Activated naive CD4-positive, alpha-beta T cell treated with anti-CD3 and anti-CD28 coated beads, Interleukin-2, amount 50 U/mL, for 16 hours (primary cell): ENCODE measurements around the gene BTBD9.

Experiments
- DNase-seq: peaks from one replicate; pipeline ENCODE4 v3.0.0-alpha.2; 2020

The BTBD9 gene

DNA sequence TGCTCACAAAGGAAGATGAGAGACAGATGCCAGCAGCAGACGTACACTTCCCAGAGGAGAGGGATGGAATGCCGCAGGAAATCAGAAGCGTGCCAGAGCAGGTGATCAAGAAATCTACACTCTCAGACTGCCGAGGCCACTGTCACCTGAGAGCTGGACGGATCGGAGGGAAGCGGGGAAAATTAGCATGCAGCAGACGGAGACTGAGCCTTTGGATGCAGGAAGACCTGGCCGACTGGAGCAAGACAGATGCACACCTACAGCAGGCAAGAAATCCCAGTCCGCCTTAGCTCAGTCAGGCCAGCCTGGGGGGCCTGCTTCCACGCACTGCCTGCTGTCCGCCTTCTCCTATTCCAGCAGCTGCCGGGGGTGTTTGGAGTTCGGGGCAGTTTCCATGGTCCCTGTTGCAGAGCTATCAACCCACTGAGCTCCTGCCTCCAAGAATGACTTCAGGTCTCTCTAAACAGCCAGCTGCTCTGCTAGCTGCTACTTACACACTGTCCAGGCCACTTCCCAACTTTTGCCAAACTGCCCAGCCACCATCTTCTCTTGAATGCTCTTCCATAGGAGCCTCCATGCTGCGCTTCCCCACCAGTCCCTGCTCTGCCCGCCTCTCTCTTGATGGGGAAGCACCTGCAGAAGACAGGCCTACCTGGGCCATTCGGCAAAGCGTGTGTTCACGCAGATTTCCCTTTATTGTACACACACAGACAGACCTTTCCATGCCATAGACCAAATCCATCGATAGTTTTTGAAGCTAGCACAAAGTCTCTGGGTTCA lies 451.7 kb downstream of the BTBD9 start:
- no peak for DNase-seq

DNA sequence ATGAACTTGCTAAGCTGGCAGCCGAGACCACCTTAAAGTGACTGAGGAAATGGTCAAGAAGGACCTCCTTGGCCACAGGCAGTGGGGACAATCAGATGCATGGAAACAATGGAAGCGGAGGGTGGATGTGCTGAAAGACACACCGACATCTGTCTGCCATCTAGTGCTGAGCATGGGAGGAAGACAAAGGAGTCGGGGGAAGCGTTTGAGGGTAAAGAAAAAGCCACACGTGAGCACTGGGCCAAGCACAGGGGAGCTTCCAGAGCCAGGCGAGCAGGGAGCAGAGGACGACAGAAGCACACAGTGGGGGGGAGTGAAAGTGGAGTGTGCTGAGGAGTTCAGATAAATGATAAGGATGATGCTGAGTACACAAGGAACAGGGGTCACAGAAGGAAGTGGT lies 452.4 kb downstream of the BTBD9 start:
- no peak for DNase-seq

GRCh38 chr6:38185752-38186151 lies 454.0 kb downstream of the BTBD9 start:
- no peak for DNase-seq

DNA sequence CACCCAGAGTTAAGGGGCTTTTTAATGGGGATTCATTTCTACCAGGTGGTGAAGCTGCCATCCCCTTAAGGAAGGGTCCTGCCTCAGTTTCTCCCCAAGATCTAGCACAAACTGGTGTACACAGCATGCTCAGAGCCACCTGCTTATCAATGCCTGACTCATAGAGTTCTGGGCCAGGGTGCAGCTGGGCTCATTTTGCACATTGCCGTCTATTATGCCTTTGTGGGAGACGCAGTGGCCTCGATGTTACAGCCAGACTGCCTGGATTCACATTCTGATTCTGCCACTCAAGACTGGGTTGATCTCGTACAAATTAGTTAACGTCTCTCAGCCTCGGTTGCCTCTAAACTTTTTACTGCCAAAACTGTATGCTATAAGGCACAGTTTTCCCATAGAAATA lies 454.5 kb downstream of the BTBD9 start:
- DNase-seq: no peak

DNA sequence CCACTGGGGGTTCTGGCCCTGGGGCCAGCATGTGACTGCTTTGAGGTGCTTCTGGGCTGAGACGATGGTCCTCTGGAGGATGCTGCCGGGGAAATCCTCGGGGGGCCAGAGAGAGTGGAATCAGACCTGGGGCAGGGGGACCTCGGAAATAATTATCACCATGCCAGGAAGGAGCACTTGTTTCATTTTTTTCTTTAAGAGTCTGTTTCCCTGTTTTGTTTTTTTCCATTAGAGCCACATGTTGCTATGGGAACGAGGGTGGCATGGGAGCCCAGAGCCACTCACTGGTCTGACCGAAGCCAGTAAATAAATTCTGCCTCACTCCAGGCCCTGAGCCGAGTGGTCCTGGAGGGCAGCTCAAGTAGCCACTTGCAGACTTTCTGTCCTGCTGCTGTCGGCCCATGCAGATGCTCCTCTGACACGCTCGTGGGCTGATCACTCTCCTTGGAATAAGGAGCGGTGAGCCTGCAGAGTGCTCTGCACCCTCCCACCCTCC lies 455.1 kb downstream of the BTBD9 start:
- no peak for DNase-seq

DNA sequence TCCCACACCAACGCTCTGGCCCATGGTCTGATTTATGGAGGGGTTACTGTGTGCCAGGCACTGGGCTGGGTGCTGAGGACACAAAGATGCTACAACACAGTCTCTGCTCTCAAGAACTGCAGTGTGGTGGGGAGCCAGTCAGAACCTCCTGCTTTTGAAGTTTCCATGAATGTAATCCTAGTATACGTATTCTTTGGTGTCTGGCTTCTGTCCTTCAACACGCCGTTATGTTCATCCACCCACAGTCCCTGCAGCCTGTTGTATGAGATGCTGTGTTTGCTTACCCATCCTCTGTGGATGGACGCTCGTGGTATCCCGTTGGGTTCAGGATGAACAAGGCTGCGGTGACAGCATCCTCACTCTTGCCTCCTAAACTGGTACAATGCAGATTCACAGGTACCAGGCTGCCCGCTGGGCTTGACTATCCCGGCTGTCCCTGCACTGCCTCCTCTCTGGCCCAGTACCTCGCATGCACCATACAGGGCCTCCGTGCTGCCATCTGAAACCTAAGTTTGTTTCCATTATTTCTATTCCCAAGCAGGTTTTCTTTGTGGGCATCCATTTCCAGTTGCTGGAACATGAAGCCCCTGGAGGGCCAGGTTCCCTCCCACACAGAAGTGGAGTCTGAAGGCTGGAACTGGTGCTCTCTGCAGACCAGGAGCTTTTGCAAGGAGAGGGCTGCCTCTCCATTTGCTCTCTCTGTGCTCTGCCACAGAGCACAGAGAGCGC lies 455.7 kb downstream of the BTBD9 start:
- DNase-seq: no peak

GRCh38 chr6:38182426-38182825 lies 457.3 kb downstream of the BTBD9 start:
- no peak for DNase-seq

DNA sequence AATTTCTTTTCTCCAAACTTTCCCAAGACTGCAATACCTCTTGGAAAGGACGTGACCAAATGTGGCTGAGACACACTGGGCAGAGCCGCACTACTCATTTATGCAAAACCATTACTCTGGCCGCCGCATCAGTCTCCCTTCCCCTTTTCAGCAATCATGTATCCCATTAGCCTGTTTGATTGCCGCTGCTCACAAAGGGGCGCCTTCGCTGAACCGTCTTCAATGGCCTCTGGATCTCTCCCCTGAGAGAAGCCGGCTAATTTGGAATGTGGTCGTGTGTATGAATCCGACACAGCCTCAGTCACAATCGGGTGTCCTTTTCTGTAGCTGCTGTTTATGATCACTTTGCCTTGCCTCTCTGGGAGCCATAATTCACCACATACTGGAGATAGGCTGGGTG lies 459.1 kb downstream of the BTBD9 start:
- no peak for DNase-seq

DNA sequence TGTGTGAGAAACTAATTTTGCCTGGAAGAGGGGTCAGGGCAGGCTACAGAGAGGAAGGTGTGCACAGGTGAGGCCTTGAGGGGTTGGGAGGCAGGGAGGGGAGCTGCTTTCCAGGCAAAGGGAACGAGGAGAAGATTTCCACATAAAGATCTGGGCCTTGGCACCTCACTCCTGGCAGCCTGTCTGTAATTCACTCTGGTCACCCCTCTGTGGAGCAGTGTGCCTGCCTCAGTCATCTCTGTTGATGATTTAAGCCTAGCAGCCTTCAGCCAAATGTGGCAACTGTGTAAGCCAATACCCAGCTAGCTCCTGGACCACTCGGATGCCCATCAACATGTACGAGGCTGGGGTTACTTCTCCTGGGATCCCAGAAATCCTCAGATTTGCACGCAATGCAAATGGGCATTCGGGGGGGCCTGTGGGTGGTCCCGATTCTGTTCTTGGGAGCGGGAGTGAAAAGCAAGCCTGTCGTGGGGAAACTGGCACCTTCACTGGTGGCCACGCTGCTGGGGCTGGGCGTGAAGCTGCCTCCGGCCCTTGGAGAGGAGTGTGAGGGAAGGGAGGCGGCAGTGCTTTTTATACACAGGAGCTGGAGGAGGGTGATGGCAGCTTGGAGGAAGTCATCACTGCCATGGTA lies 459.8 kb downstream of the BTBD9 start:
- DNase-seq: no peak

GRCh38 chr6:38179300-38179699 lies 460.4 kb downstream of the BTBD9 start:
- DNase-seq: no peak

- DNase-seq: no peak
Observed at GRCh38 chr6:38178584-38178886, 461.2 kb downstream of the BTBD9 start.

- no peak for DNase-seq
Observed at GRCh38 chr6:38177882-38178583, 461.7 kb downstream of the BTBD9 start.

GRCh38 chr6:38176797-38177751 lies 462.7 kb downstream of the BTBD9 start:
- no peak for DNase-seq

DNA sequence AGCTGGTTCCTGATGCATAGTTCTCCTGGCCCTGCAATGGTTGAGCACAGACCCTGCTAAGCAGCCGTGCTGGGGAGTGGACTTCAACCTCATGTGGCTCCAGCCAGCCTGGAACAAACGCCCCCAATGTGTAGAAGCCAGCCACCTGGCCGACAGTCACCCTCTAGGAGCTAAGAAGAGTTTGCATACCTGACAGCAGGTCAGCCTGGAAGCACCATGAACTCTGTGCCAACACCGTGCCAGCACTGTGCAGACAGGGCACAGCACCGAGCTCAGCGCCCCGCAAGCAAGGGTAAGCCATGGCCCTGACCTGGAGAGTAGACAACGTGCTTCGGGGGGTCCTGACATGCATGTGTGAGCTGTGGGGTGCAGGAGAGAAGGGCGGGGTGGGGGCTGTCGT lies 463.9 kb downstream of the BTBD9 start:
- no peak for DNase-seq

GRCh38 chr6:38174806-38175495 lies 464.8 kb downstream of the BTBD9 start:
- no peak for DNase-seq

GRCh38 chr6:38174315-38174714 lies 465.4 kb downstream of the BTBD9 start:
- no peak for DNase-seq

DNA sequence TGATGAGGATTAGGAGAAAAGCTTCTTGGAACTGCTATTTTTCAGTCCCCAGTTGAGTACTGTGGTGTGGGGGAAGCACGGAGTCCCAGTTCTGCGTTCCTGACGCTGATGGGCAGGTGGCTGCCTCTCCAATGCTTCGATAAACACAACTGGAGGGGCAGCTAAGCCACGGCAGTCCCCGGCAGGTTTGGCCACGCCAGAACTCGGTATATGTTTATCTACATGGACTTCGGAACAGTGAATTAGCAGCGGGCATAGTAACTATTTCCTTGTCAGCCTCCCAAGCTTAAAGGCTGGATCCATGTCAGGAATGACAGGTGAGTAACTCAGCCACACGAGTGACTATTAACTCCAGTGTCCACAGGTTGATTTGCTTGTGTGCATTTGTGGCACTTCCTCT lies 465.8 kb downstream of the BTBD9 start:
- no peak for DNase-seq

- no peak for DNase-seq
Observed at GRCh38 chr6:38172739-38173410, 466.9 kb downstream of the BTBD9 start.

- no peak for DNase-seq
Observed at GRCh38 chr6:38171997-38172738, 467.6 kb downstream of the BTBD9 start.

GRCh38 chr6:38170666-38171355 lies 468.9 kb downstream of the BTBD9 start:
- no peak for DNase-seq
